Loucy (cell line): ENCODE data around the gene KCNMA1.

ENCODE experiments used
- H2AFZ ChIP-seq: fragments of 200-600 bp; sonication (generic); 2 replicates; pipeline ENCODE4 v1.6.0; 2016; ENCODE audit warnings: antibody characterized with exemption, mild to moderate bottlenecking, low read length, moderate library complexity
- H3F3A ChIP-seq: fragments of 200-600 bp; 2 replicates; pipeline ENCODE4 v1.6.0; 2016; ENCODE audit warnings: antibody characterized with exemption, low read depth, mild to moderate bottlenecking
- H3K27me3 ChIP-seq: fragments of 200-600 bp; sonication (generic); 2 replicates; pipeline ENCODE4 v1.6.1; 2014; ENCODE audit warnings: low read length, mild to moderate bottlenecking; ENCODE audit not compliant: insufficient read depth, poor library complexity, severe bottlenecking
- H3K36me3 ChIP-seq: fragments of 200-600 bp; sonication (generic); 2 replicates; pipeline ENCODE4 v1.6.1; 2016; ENCODE audit warnings: low read length; ENCODE audit not compliant: insufficient read depth
- H3K4me1 ChIP-seq: fragments of 200-600 bp; sonication (generic); 2 replicates; pipeline ENCODE4 v1.5.1; 2014; ENCODE audit warnings: low read length, mild to moderate bottlenecking; ENCODE audit not compliant: insufficient read depth, poor library complexity, severe bottlenecking
- H3K4me2 ChIP-seq: fragments of 200-600 bp; sonication (generic); 2 replicates; pipeline ENCODE4 v1.6.0; 2014; ENCODE audit warnings: antibody characterized with exemption, low read length, low read depth, mild to moderate bottlenecking; ENCODE audit not compliant: poor library complexity, severe bottlenecking
- H3K4me3 ChIP-seq: fragments of 200-600 bp; sonication (generic); 2 replicates; pipeline ENCODE4 v1.5.1; 2014; ENCODE audit warnings: low read length, mild to moderate bottlenecking, mixed read lengths; ENCODE audit not compliant: poor library complexity, severe bottlenecking
- H3K79me2 ChIP-seq: fragments of 200-600 bp; sonication (generic); 2 replicates; pipeline ENCODE4 v1.6.1; 2014; ENCODE audit warnings: low read length; ENCODE audit not compliant: insufficient read depth
- H3K9ac ChIP-seq: fragments of 200-600 bp; sonication (generic); 2 replicates; pipeline ENCODE4 v1.6.0; 2014; ENCODE audit warnings: mild to moderate bottlenecking, low read depth, low read length, moderate library complexity; ENCODE audit not compliant: poor library complexity, severe bottlenecking
- H3K9me2 ChIP-seq: fragments of 200-600 bp; sonication (generic); replicated peaks from 2 replicates; pipeline ENCODE4 v1.6.1; 2016; ENCODE audit warnings: low read depth, low read length, mixed read lengths
- H3K9me3 ChIP-seq: fragments of 200-600 bp; sonication (generic); 2 replicates; pipeline ENCODE4 v1.6.1; 2014; ENCODE audit warnings: mild to moderate bottlenecking, antibody characterized with exemption, low read length, low read depth; ENCODE audit not compliant: insufficient read depth
- H4K20me1 ChIP-seq: fragments of 200-600 bp; sonication (generic); 2 replicates; pipeline ENCODE4 v1.6.0; 2014; ENCODE audit warnings: antibody characterized with exemption, low read length, mild to moderate bottlenecking; ENCODE audit not compliant: insufficient read depth, poor library complexity, severe bottlenecking
- EZH2phosphoT487 ChIP-seq: fragments of 200-600 bp; IDR thresholded peaks from 2 replicates; pipeline ENCODE4 v1.6.1; 2018; ENCODE audit warnings: antibody characterized with exemption, mild to moderate bottlenecking, moderate library complexity, borderline replicate concordance
- TF ChIP-seq, protein P1 (sequence below): fragments of 200-600 bp; sonication (generic); conservative IDR thresholded peaks from 2 replicates; pipeline ENCODE4 v1.5.1; 2014; ENCODE audit warnings: mild to moderate bottlenecking, antibody characterized with exemption, low read length

Gene KCNMA1

DNA sequence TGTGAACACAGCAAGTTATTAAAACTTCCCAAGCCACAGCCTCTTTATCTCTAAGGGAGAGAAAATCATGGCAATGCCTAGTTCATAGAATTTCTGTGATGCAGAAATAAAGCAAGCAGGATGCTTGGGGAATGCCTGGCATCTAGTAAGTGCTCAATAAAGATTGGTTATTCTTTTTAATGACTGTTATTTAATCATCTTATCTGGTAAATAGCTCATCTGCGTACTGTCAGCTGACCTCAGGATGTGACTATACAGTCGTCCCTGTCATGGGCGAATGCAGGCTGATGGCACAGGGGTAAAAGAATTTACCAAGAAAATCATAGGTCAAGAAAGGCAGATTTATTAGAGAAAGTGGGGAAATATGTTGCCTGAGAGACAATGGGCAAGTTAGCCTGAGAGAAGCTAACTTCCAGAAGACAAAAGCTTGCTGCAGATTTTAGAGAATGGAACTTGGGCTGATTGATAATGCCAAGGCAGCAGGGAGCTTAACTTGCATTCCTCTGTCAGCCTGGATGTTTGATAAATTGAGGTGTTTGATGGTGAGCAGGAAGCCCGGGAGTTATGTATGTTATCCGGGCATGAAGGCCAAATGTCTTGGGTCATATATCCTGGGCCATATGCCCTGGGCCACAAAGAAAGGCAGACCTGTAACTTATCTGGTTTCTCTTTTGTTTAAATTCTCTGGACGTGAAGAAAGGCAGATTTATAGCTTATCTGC is 126.0 kb downstream of the KCNMA1 start:
- TF ChIP-seq EZH2phosphoT487: no peak
- TF ChIP-seq, protein P1, sequence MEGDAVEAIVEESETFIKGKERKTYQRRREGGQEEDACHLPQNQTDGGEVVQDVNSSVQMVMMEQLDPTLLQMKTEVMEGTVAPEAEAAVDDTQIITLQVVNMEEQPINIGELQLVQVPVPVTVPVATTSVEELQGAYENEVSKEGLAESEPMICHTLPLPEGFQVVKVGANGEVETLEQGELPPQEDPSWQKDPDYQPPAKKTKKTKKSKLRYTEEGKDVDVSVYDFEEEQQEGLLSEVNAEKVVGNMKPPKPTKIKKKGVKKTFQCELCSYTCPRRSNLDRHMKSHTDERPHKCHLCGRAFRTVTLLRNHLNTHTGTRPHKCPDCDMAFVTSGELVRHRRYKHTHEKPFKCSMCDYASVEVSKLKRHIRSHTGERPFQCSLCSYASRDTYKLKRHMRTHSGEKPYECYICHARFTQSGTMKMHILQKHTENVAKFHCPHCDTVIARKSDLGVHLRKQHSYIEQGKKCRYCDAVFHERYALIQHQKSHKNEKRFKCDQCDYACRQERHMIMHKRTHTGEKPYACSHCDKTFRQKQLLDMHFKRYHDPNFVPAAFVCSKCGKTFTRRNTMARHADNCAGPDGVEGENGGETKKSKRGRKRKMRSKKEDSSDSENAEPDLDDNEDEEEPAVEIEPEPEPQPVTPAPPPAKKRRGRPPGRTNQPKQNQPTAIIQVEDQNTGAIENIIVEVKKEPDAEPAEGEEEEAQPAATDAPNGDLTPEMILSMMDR: no peak
- H2AFZ ChIP-seq: no peak overlapping the region
- H3F3A ChIP-seq: no peaks in the 10 kb centered on the region
- H3K36me3 ChIP-seq: no peaks in the 10 kb centered on the region
- no peaks in the 10 kb centered on the region for H3K9me3 ChIP-seq
- no peaks in the 10 kb centered on the region for H3K4me1 ChIP-seq
- H3K9ac ChIP-seq: no peak overlapping the region
- no peaks in the 10 kb centered on the region for H3K79me2 ChIP-seq
- H3K9me2 ChIP-seq: no peaks in the 10 kb centered on the region
- H3K27me3 ChIP-seq: no peaks in the 10 kb centered on the region
- no peak overlapping the region for H3K4me3 ChIP-seq
- no peaks in the 10 kb centered on the region for H4K20me1 ChIP-seq
- no peak overlapping the region for H3K4me2 ChIP-seq

DNA sequence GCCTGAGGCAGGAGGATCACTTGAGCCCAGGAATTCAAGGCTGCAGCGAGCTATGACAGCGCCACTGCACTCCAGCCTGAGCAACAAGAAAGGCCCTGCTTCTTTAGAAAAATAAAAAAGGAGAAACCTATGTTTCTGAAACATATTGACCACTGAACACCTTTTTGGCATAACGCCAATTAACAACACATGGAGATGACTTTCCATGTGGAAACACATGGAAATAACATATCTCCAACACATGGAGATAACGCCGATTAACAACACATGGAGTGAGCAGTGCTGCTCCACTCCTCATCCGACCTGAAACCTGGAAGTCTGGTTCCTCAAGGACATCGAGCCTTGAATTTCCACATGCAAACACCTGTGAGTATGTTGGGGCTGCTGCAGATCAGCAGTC is 126.9 kb downstream of the KCNMA1 start:
- H3K4me1 ChIP-seq: no peaks in the 10 kb centered on the region
- H3K4me2 ChIP-seq: no peak overlapping the region
- H3K9ac ChIP-seq: no peak overlapping the region
- H3K36me3 ChIP-seq: no peaks in the 10 kb centered on the region
- H3K79me2 ChIP-seq: no peaks in the 10 kb centered on the region
- no peak overlapping the region for H3K4me3 ChIP-seq
- H3F3A ChIP-seq: no peaks in the 10 kb centered on the region
- H3K9me3 ChIP-seq: no peaks in the 10 kb centered on the region
- TF ChIP-seq, protein P1: no peak
- no peak for TF ChIP-seq EZH2phosphoT487
- no peaks in the 10 kb centered on the region for H3K27me3 ChIP-seq
- H2AFZ ChIP-seq: no peak overlapping the region
- H3K9me2 ChIP-seq: no peaks in the 10 kb centered on the region
- H4K20me1 ChIP-seq: no peaks in the 10 kb centered on the region

DNA sequence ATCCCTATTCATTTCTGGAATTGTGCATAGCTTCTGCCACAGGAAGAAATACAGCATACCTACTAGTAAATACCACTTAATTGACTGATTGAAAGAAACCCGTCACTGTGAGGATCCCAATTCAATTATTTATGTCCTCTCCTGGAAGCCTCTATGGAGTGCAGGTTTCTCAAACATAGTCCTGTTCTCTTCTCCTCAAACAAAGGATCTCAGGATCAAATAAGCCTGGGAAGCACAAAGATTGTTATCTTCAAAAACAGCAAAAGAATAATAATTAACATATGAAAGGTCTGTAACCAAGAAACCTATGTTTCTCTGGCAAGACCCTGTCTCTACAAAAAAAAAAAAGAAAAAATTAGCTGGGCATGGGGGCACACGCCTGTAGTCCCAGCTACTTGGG is 127.3 kb downstream of the KCNMA1 start:
- Histone ChIP-seq H3F3A (no peaks in the 10 kb centered on the region), H2AFZ (no peak overlapping the region), H3K9me2 (no peaks in the 10 kb centered on the region), H3K4me2 (no peak overlapping the region), H4K20me1 (no peaks in the 10 kb centered on the region), H3K9me3 (no peaks in the 10 kb centered on the region), H3K79me2 (no peaks in the 10 kb centered on the region), H3K9ac (no peak overlapping the region), H3K4me1 (no peaks in the 10 kb centered on the region), H3K36me3 (no peaks in the 10 kb centered on the region), H3K4me3 (no peak overlapping the region), H3K27me3 (no peaks in the 10 kb centered on the region)
- TF ChIP-seq EZH2phosphoT487: no peak
- TF ChIP-seq, protein P1: no peak
